Calu3 (cell line): Measurements from ENCODE around the gene PKHD1. TPM values are rescaled to one million over a fixed set of nuclear protein-coding genes. Genes with fewer than 3 reads are reported as not detected.

Experiments
- BruUV-seq: library from RNA; stranded (reverse); fragments of 400-500 nt; replicated peaks from 2 replicates; lab custom pipeline; 2021; lab: Mats Ljungman, UMichigan
- CTCF ChIA-PET: fragments of 300-600 bp; sonication (Branson Sonifier 250); formaldehyde crosslinking; loops from one replicate; lab custom pipeline; 2022; ENCODE audit warnings: antibody characterized with exemption; lab: Charles Lee
- DNase-seq: peaks from one replicate; pipeline ENCODE4 v3.0.0; 2022
- H3K27ac Mint-ChIP-seq: one replicate; pipeline ENCODE4 v1.8.0; 2022; ENCODE audit warnings: mixed read lengths; ENCODE audit not compliant: unreplicated experiment
- H3K27me3 Mint-ChIP-seq: one replicate; pipeline ENCODE4 v1.8.0; 2022; ENCODE audit warnings: mixed read lengths; ENCODE audit not compliant: unreplicated experiment
- H3K36me3 Mint-ChIP-seq: one replicate; pipeline ENCODE4 v1.8.0; 2022; ENCODE audit warnings: mild to moderate bottlenecking, moderate library complexity, mixed read lengths; ENCODE audit not compliant: insufficient read depth, unreplicated experiment
- H3K4me1 Mint-ChIP-seq: one replicate; pipeline ENCODE4 v1.8.0; 2022; ENCODE audit warnings: mild to moderate bottlenecking, low read depth, mixed read lengths; ENCODE audit not compliant: unreplicated experiment
- H3K4me3 Mint-ChIP-seq: one replicate; pipeline ENCODE4 v1.8.0; 2022; ENCODE audit warnings: mild to moderate bottlenecking, low read depth, moderate library complexity, mixed read lengths; ENCODE audit not compliant: unreplicated experiment
- H3K9me3 Mint-ChIP-seq: one replicate; pipeline ENCODE4 v1.8.0; 2022; ENCODE audit warnings: low read depth, mixed read lengths; ENCODE audit not compliant: unreplicated experiment
- CTCF ChIP-seq: fragments of 200-600 bp; IDR thresholded peaks from one replicate; pipeline ENCODE4 v1.8.0; 2022; ENCODE audit warnings: antibody characterized with exemption; ENCODE audit not compliant: unreplicated experiment
- intact Hi-C: fragments of 100-400 bp; cut with micrococcal nuclease; formaldehyde crosslinking; loops from one replicate; pipeline ENCODE4 v1.10.0; 2022; ENCODE audit not compliant: unreplicated experiment
- total RNA-seq: library from RNA; stranded (reverse); gene quantifications from 2 replicates; pipeline ENCODE4 v1.2.3, GENCODE V29; 2022

PKHD1 gene
- total RNA-seq, 1 experiment from 2014 or later: 25.2 TPM

- H3K4me3 Mint-ChIP-seq: no peak overlapping the region
- no peak for DNase-seq
- intact Hi-C loops: loop anchor here (10.0 kb wide), 1 partner anchor 1208 kb away; the partner anchor contains the start of gene TFAP2B
- TF ChIP-seq CTCF: no peak
- peaks cover 26% of the 10 kb centered on the region for H3K36me3 Mint-ChIP-seq
- no peaks in the 10 kb centered on the region for H3K9me3 Mint-ChIP-seq
- no peak overlapping the region for H3K27ac Mint-ChIP-seq
- no peaks in the 10 kb centered on the region for H3K4me1 Mint-ChIP-seq
- no peaks in the 10 kb centered on the region for H3K27me3 Mint-ChIP-seq
- CTCF ChIA-PET: no interaction called here
- BruUV-seq: no TSS peak
Measured at GRCh38 chr6:52022675-52023074, 64.7 kb downstream of the PKHD1 start.

- H3K36me3 Mint-ChIP-seq: peaks cover 33% of the 10 kb centered on the region
- H3K27ac Mint-ChIP-seq: no peak overlapping the region
- CTCF ChIA-PET: no interaction called here
- no peak overlapping the region for H3K4me3 Mint-ChIP-seq
- H3K9me3 Mint-ChIP-seq: no peaks in the 10 kb centered on the region
- BruUV-seq: no TSS peak
- no peak for DNase-seq
- no peaks in the 10 kb centered on the region for H3K27me3 Mint-ChIP-seq
- TF ChIP-seq CTCF: peak; percentile 55
- no peaks in the 10 kb centered on the region for H3K4me1 Mint-ChIP-seq
- intact Hi-C loops: loop anchor here (1.0 to 10.0 kb wide), 2 partner anchors 166 to 1206 kb away; partner anchors contain the start of gene TFAP2B
Measured at GRCh38 chr6:52020945-52021570, 66.4 kb downstream of the PKHD1 start.

- intact Hi-C loops: loop anchor here (10.0 kb wide), 1 partner anchor 1205 kb away; the partner anchor contains the start of gene TFAP2B
- H3K4me1 Mint-ChIP-seq: no peaks in the 10 kb centered on the region
- no peaks in the 10 kb centered on the region for H3K9me3 Mint-ChIP-seq
- TF ChIP-seq CTCF: no peak
- H3K27ac Mint-ChIP-seq: no peak overlapping the region
- no peaks in the 10 kb centered on the region for H3K27me3 Mint-ChIP-seq
- no peak overlapping the region for H3K4me3 Mint-ChIP-seq
- no peak for DNase-seq
- BruUV-seq: no TSS peak
- H3K36me3 Mint-ChIP-seq: peaks cover 37% of the 10 kb centered on the region
- CTCF ChIA-PET: no interaction called here
Measured at GRCh38 chr6:52019881-52020280, 67.5 kb downstream of the PKHD1 start.

GRCh38 chr6:52019092-52019491, 68.3 kb downstream of the PKHD1 start:
- H3K36me3 Mint-ChIP-seq: peaks cover 37% of the 10 kb centered on the region
- no peak overlapping the region for H3K4me3 Mint-ChIP-seq
- no peak for TF ChIP-seq CTCF
- H3K9me3 Mint-ChIP-seq: peaks cover 2% of the 10 kb centered on the region
- H3K27me3 Mint-ChIP-seq: no peaks in the 10 kb centered on the region
- DNase-seq: no peak
- no peak overlapping the region for H3K27ac Mint-ChIP-seq
- no TSS peak for BruUV-seq
- CTCF ChIA-PET: no interaction called here
- H3K4me1 Mint-ChIP-seq: peaks cover 5% of the 10 kb centered on the region
- intact Hi-C loops: no loop called here
